SK-N-SH treated with all-trans-retinoic acid at 6 μM for 48 hours (cell line): Measurements from ENCODE around the gene DMRTC2.

Source experiments
- ARNTL ChIP-seq: fragments of 450-650 bp; formaldehyde crosslinking; IDR thresholded peaks from 2 replicates; pipeline ENCODE4 v1.5.0; 2020; ENCODE audit warnings: low read depth, mild to moderate bottlenecking, moderate library complexity, borderline replicate concordance
- BACH2 ChIP-seq: fragments of 250-450 bp; sonication (Bioruptor Pico); IDR thresholded peaks from 2 replicates; pipeline ENCODE4 v1.9.0; 2021; ENCODE audit warnings: mild to moderate bottlenecking, borderline replicate concordance
- CREB5 ChIP-seq: fragments of 250-450 bp; sonication (Bioruptor Pico); IDR thresholded peaks from 2 replicates; pipeline ENCODE4 v1.5.1; 2020; ENCODE audit warnings: low read depth, mild to moderate bottlenecking, moderate library complexity
- GLIS3 ChIP-seq: fragments of 250-450 bp; sonication (Bioruptor Pico); IDR thresholded peaks from 2 replicates; pipeline ENCODE4 v1.5.0; 2020; ENCODE audit warnings: mild to moderate bottlenecking, moderate library complexity
- ISL1 ChIP-seq: fragments of 250-450 bp; sonication (Bioruptor Pico); IDR thresholded peaks from 2 replicates; pipeline ENCODE4 v2.1.2; 2022; ENCODE audit warnings: mild to moderate bottlenecking, moderate library complexity
- OSR1 ChIP-seq: fragments of 250-450 bp; sonication (Bioruptor Pico); IDR thresholded peaks from 2 replicates; pipeline ENCODE4 v1.8.0; 2022; ENCODE audit warnings: moderate library complexity, mild to moderate bottlenecking, inconsistent platforms
- PATZ1 ChIP-seq: fragments of 250-450 bp; sonication (Bioruptor Pico); IDR thresholded peaks from 2 replicates; pipeline ENCODE4 v1.8.0; 2020; ENCODE audit warnings: mild to moderate bottlenecking, moderate library complexity, borderline replicate concordance
- RARB ChIP-seq: fragments of 250-450 bp; sonication (Bioruptor Pico); IDR thresholded peaks from 2 replicates; pipeline ENCODE4 v1.8.0; 2021; ENCODE audit warnings: mild to moderate bottlenecking, moderate library complexity
- ZFP3 ChIP-seq: fragments of 250-450 bp; sonication (Bioruptor Pico); IDR thresholded peaks from 2 replicates; pipeline ENCODE4 v1.5.0; 2020; ENCODE audit warnings: mild to moderate bottlenecking, moderate library complexity
- ZFP30 ChIP-seq: fragments of 450-650 bp; formaldehyde crosslinking; IDR thresholded peaks from 2 replicates; pipeline ENCODE4 v1.5.0; 2022; ENCODE audit warnings: mild to moderate bottlenecking, moderate library complexity
- TF ChIP-seq, protein P1 (sequence below): fragments of 250-450 bp; sonication (Bioruptor Pico); IDR thresholded peaks from 2 replicates; pipeline ENCODE4 v1.8.0; 2021; ENCODE audit warnings: low read depth, mild to moderate bottlenecking, moderate library complexity, borderline replicate concordance
- TF ChIP-seq, protein P2 (sequence below): fragments of 250-450 bp; sonication (Bioruptor Pico); IDR thresholded peaks from 2 replicates; pipeline ENCODE4 v1.5.1; 2021; ENCODE audit warnings: mild to moderate bottlenecking, moderate library complexity
- TF ChIP-seq, protein P3 (sequence below): fragments of 250-450 bp; sonication (Bioruptor Pico); IDR thresholded peaks from 2 replicates; pipeline ENCODE4 v1.5.0; 2020; ENCODE audit warnings: mild to moderate bottlenecking, moderate library complexity

DNA sequence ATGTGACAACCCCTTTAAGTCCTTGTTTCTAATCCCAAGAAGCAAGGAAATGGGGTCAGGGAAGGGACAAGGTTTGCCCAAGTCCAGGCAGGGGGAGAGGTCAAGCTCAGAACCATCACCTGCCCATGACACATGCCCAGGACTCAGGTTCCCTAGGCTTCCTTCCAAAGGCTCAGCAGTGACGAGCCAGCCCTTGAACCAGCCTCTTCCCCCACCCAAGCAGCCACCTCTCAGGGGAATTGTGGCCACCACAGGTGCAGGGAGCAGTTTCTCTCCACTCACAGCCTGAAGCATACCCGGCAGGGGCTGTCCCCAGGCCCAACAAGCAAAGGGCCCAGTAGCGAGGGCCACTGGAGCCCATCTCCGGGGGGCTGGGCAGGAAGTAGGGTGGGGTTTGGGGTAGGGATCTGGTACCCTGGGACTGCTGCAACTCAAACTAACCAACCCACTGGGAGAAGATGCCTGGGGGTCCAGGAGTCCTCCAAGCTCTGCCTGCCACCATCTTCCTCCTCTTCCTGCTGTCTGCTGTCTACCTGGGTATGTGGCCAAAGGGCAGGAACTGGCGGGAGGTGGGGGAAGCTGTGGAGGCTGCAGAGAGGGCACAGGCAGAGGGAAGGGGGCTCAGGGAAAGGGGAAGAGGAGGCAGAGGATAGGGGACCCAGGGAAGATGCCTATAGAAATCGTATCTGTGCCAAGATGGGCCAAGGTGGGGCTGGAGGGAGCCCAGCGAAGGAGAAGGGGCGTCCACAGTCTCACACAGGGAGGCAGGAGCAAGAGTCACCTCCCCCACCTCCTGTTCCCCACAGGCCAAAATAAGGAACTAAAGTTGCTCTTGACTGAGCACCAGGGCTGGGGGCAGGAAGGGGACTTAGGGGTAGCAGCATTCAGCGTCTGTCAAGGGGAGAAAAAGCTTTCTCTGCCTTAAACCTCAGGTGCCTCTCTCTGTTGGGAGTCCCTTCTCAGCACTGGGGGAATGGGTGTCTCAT lies 32.3 kb downstream of the DMRTC2 start, which contains the start of gene CD79A:
- TF ChIP-seq ARNTL = no peak
- no peak for TF ChIP-seq OSR1
- TF ChIP-seq, protein P1, sequence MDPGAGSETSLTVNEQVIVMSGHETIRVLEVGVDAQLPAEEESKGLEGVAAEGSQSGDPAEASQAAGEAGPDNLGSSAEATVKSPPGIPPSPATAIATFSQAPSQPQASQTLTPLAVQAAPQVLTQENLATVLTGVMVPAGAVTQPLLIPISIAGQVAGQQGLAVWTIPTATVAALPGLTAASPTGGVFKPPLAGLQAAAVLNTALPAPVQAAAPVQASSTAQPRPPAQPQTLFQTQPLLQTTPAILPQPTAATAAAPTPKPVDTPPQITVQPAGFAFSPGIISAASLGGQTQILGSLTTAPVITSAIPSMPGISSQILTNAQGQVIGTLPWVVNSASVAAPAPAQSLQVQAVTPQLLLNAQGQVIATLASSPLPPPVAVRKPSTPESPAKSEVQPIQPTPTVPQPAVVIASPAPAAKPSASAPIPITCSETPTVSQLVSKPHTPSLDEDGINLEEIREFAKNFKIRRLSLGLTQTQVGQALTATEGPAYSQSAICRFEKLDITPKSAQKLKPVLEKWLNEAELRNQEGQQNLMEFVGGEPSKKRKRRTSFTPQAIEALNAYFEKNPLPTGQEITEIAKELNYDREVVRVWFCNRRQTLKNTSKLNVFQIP (CRISPR knock-in tag) = no peak
- TF ChIP-seq ZFP30 = no peak
- TF ChIP-seq, protein P2, sequence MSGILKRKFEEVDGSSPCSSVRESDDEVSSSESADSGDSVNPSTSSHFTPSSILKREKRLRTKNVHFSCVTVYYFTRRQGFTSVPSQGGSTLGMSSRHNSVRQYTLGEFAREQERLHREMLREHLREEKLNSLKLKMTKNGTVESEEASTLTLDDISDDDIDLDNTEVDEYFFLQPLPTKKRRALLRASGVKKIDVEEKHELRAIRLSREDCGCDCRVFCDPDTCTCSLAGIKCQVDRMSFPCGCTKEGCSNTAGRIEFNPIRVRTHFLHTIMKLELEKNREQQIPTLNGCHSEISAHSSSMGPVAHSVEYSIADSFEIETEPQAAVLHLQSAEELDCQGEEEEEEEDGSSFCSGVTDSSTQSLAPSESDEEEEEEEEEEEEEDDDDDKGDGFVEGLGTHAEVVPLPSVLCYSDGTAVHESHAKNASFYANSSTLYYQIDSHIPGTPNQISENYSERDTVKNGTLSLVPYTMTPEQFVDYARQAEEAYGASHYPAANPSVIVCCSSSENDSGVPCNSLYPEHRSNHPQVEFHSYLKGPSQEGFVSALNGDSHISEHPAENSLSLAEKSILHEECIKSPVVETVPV (CRISPR knock-in tag) = no peak
- no peak for TF ChIP-seq CREB5
- no peak for TF ChIP-seq BACH2 (CRISPR knock-in tag)
- no peak for TF ChIP-seq PATZ1
- no peak for TF ChIP-seq ZFP3
- TF ChIP-seq ISL1 (CRISPR knock-in tag) = no peak
- no peak for TF ChIP-seq GLIS3
- TF ChIP-seq, protein P3, sequence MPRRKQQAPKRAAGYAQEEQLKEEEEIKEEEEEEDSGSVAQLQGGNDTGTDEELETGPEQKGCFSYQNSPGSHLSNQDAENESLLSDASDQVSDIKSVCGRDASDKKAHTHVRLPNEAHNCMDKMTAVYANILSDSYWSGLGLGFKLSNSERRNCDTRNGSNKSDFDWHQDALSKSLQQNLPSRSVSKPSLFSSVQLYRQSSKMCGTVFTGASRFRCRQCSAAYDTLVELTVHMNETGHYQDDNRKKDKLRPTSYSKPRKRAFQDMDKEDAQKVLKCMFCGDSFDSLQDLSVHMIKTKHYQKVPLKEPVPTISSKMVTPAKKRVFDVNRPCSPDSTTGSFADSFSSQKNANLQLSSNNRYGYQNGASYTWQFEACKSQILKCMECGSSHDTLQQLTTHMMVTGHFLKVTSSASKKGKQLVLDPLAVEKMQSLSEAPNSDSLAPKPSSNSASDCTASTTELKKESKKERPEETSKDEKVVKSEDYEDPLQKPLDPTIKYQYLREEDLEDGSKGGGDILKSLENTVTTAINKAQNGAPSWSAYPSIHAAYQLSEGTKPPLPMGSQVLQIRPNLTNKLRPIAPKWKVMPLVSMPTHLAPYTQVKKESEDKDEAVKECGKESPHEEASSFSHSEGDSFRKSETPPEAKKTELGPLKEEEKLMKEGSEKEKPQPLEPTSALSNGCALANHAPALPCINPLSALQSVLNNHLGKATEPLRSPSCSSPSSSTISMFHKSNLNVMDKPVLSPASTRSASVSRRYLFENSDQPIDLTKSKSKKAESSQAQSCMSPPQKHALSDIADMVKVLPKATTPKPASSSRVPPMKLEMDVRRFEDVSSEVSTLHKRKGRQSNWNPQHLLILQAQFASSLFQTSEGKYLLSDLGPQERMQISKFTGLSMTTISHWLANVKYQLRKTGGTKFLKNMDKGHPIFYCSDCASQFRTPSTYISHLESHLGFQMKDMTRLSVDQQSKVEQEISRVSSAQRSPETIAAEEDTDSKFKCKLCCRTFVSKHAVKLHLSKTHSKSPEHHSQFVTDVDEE (CRISPR knock-in tag) = no peak
- no peak for TF ChIP-seq RARB (CRISPR knock-in tag)
